HepG2 (cell line): ENCODE measurements around the gene MEIOB. TPM values are rescaled to one million over a fixed set of nuclear protein-coding genes. Genes with fewer than 3 reads are reported as not detected.

ENCODE experiments used
- FLYWCH1 ChIP-seq: sonication (generic); formaldehyde crosslinking; IDR thresholded peaks from 2 replicates; pipeline ENCODE4 v1.8.1; 2023; ENCODE audit warnings: mild to moderate bottlenecking, missing genetic modification reagents
- HOXA7 ChIP-seq: sonication (generic); formaldehyde crosslinking; IDR thresholded peaks from 2 replicates; pipeline ENCODE4 v1.8.1; 2022; ENCODE audit warnings: mild to moderate bottlenecking, missing genetic modification reagents, moderate library complexity
- MYPOP ChIP-seq: sonication (generic); formaldehyde crosslinking; IDR thresholded peaks from 2 replicates; pipeline ENCODE4 v1.8.1; 2023; ENCODE audit warnings: mild to moderate bottlenecking, moderate library complexity, missing genetic modification reagents
- ZBTB25 ChIP-seq: IDR thresholded peaks from 2 replicates; pipeline ENCODE4 v1.6.1; 2018; ENCODE audit warnings: missing genetic modification reagents
- ZBTB38 ChIP-seq: sonication (generic); formaldehyde crosslinking; IDR thresholded peaks from 2 replicates; pipeline ENCODE4 v1.5.1; 2020; ENCODE audit warnings: mild to moderate bottlenecking, missing genetic modification reagents
- ZNF335 ChIP-seq: sonication (generic); formaldehyde crosslinking; IDR thresholded peaks from 2 replicates; pipeline ENCODE4 v1.4.0; 2020; ENCODE audit warnings: missing genetic modification reagents
- ZNF354B ChIP-seq: sonication (generic); formaldehyde crosslinking; IDR thresholded peaks from 2 replicates; pipeline ENCODE4 v1.8.0; 2022; ENCODE audit warnings: mild to moderate bottlenecking, missing genetic modification reagents
- polyA plus RNA-seq, 8 experiments: library from polyadenylated mRNA; depleted of rRNA in 3 of 8; stranded (reverse) in 7 of 8; unstranded in 1 of 8; fragments of >200 nt; fragmentation: Illumina TruSeq in 4 of 8; extraction: Trizol in 4 of 8; gene quantifications; 2 replicates each; pipeline versions ENCODE4 v1.2.1 to v1.2.3, GENCODE V29; 2011 to 2016; ENCODE audit warnings: low read depth in 4 of 8, missing spikeins in 1 of 8, mixed read lengths in 1 of 8; ENCODE audit not compliant: insufficient read depth in 1 of 8
- total RNA-seq, 5 experiments: library from RNA; depleted of rRNA; stranded (reverse); fragments of >200 nt; fragmentation: Illumina TruSeq; extraction: Trizol; gene quantifications; 2 replicates each; pipeline ENCODE4 v1.2.3, GENCODE V29; 2016; ENCODE audit warnings: low read depth in 1 of 5
- TF ChIP-seq, protein P1 (sequence below): sonication (generic); formaldehyde crosslinking; IDR thresholded peaks from 2 replicates; pipeline ENCODE4 v1.4.0; 2020; ENCODE audit warnings: mild to moderate bottlenecking, missing genetic modification reagents
- TF ChIP-seq, protein P2 (sequence below): sonication (generic); formaldehyde crosslinking; IDR thresholded peaks from 2 replicates; pipeline ENCODE4 v1.5.1; 2020; ENCODE audit warnings: mild to moderate bottlenecking, missing genetic modification reagents, borderline replicate concordance
- TF ChIP-seq, protein P3 (sequence below): sonication (generic); formaldehyde crosslinking; IDR thresholded peaks from 2 replicates; pipeline ENCODE4 v1.4.0; 2020; ENCODE audit warnings: missing genetic modification reagents, borderline replicate concordance

MEIOB gene
- total and polyA plus RNA-seq, 2 of the 13 experiments (the other 11 are each of a cell fraction or from before 2014, with no cell fraction given) = 0.17 TPM; not detected in 1

DNA sequence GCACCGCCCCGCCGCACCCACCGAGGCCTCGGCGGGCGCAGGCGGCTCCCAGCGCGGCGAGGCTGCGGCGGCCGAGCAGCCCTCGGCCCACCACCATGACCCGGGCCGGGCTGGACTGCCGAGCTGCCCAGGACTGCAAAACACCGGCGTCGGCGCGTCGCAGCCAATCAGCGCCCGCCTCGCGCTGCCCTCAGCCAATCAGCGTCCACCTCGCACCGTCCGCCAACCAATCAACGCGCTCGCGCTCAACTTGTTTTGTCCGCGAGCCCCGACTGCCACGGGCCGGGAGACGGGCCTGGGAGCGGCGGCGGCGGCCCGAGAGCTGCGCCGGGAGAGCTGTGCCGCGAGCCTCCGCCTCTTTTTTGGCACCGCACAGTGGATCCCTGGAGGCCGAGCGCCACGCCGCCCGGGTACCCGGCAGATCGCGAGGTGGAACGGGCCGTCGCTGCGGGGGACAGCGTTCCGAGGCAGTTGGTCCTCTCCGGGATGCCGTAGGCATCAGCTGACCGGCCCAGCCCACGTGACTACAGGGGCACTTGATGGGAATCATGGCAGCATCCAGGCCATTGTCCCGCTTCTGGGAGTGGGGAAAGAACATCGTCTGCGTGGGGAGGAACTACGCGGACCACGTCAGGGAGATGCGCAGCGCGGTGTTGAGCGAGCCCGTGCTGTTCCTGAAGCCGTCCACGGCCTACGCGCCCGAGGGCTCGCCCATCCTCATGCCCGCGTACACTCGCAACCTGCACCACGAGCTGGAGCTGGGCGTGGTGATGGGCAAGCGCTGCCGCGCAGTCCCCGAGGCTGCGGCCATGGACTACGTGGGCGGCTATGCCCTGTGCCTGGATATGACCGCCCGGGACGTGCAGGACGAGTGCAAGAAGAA lies 45.0 kb downstream of the MEIOB start, which contains the start of the genes FAHD1 and HAGH (continued):
- peak; percentile 97 for TF ChIP-seq MYPOP (CRISPR knock-in tag)
- TF ChIP-seq ZNF335 (CRISPR knock-in tag) = no peak; the same call in 1 of the 2 replicates
- no peak for TF ChIP-seq FLYWCH1 (CRISPR knock-in tag)
- TF ChIP-seq, protein P1, sequence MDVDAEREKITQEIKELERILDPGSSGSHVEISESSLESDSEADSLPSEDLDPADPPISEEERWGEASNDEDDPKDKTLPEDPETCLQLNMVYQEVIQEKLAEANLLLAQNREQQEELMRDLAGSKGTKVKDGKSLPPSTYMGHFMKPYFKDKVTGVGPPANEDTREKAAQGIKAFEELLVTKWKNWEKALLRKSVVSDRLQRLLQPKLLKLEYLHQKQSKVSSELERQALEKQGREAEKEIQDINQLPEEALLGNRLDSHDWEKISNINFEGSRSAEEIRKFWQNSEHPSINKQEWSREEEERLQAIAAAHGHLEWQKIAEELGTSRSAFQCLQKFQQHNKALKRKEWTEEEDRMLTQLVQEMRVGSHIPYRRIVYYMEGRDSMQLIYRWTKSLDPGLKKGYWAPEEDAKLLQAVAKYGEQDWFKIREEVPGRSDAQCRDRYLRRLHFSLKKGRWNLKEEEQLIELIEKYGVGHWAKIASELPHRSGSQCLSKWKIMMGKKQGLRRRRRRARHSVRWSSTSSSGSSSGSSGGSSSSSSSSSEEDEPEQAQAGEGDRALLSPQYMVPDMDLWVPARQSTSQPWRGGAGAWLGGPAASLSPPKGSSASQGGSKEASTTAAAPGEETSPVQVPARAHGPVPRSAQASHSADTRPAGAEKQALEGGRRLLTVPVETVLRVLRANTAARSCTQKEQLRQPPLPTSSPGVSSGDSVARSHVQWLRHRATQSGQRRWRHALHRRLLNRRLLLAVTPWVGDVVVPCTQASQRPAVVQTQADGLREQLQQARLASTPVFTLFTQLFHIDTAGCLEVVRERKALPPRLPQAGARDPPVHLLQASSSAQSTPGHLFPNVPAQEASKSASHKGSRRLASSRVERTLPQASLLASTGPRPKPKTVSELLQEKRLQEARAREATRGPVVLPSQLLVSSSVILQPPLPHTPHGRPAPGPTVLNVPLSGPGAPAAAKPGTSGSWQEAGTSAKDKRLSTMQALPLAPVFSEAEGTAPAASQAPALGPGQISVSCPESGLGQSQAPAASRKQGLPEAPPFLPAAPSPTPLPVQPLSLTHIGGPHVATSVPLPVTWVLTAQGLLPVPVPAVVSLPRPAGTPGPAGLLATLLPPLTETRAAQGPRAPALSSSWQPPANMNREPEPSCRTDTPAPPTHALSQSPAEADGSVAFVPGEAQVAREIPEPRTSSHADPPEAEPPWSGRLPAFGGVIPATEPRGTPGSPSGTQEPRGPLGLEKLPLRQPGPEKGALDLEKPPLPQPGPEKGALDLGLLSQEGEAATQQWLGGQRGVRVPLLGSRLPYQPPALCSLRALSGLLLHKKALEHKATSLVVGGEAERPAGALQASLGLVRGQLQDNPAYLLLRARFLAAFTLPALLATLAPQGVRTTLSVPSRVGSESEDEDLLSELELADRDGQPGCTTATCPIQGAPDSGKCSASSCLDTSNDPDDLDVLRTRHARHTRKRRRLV (CRISPR knock-in tag) = peak; percentile 61; the same call in 1 of the 2 replicates
- TF ChIP-seq ZBTB38 (CRISPR knock-in tag) = peak; percentile 92; the same call in 1 of the 2 replicates
- TF ChIP-seq, protein P2, sequence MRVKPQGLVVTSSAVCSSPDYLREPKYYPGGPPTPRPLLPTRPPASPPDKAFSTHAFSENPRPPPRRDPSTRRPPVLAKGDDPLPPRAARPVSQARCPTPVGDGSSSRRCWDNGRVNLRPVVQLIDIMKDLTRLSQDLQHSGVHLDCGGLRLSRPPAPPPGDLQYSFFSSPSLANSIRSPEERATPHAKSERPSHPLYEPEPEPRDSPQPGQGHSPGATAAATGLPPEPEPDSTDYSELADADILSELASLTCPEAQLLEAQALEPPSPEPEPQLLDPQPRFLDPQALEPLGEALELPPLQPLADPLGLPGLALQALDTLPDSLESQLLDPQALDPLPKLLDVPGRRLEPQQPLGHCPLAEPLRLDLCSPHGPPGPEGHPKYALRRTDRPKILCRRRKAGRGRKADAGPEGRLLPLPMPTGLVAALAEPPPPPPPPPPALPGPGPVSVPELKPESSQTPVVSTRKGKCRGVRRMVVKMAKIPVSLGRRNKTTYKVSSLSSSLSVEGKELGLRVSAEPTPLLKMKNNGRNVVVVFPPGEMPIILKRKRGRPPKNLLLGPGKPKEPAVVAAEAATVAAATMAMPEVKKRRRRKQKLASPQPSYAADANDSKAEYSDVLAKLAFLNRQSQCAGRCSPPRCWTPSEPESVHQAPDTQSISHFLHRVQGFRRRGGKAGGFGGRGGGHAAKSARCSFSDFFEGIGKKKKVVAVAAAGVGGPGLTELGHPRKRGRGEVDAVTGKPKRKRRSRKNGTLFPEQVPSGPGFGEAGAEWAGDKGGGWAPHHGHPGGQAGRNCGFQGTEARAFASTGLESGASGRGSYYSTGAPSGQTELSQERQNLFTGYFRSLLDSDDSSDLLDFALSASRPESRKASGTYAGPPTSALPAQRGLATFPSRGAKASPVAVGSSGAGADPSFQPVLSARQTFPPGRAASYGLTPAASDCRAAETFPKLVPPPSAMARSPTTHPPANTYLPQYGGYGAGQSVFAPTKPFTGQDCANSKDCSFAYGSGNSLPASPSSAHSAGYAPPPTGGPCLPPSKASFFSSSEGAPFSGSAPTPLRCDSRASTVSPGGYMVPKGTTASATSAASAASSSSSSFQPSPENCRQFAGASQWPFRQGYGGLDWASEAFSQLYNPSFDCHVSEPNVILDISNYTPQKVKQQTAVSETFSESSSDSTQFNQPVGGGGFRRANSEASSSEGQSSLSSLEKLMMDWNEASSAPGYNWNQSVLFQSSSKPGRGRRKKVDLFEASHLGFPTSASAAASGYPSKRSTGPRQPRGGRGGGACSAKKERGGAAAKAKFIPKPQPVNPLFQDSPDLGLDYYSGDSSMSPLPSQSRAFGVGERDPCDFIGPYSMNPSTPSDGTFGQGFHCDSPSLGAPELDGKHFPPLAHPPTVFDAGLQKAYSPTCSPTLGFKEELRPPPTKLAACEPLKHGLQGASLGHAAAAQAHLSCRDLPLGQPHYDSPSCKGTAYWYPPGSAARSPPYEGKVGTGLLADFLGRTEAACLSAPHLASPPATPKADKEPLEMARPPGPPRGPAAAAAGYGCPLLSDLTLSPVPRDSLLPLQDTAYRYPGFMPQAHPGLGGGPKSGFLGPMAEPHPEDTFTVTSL (CRISPR knock-in tag) = no peak
- peak; percentile 80; the same call in 1 of the 2 replicates for TF ChIP-seq ZBTB25 (CRISPR knock-in tag)
- 0 out of 2 replicates have a peak, but pooled peaks have one; percentile 35 for TF ChIP-seq HOXA7
- TF ChIP-seq ZNF354B (CRISPR knock-in tag) = peak; percentile 99; the same call in 1 of the 2 replicates
- TF ChIP-seq, protein P3, sequence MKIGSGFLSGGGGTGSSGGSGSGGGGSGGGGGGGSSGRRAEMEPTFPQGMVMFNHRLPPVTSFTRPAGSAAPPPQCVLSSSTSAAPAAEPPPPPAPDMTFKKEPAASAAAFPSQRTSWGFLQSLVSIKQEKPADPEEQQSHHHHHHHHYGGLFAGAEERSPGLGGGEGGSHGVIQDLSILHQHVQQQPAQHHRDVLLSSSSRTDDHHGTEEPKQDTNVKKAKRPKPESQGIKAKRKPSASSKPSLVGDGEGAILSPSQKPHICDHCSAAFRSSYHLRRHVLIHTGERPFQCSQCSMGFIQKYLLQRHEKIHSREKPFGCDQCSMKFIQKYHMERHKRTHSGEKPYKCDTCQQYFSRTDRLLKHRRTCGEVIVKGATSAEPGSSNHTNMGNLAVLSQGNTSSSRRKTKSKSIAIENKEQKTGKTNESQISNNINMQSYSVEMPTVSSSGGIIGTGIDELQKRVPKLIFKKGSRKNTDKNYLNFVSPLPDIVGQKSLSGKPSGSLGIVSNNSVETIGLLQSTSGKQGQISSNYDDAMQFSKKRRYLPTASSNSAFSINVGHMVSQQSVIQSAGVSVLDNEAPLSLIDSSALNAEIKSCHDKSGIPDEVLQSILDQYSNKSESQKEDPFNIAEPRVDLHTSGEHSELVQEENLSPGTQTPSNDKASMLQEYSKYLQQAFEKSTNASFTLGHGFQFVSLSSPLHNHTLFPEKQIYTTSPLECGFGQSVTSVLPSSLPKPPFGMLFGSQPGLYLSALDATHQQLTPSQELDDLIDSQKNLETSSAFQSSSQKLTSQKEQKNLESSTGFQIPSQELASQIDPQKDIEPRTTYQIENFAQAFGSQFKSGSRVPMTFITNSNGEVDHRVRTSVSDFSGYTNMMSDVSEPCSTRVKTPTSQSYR = no peak
